A673 (cell line): ENCODE measurements around the gene FLG. TPM values are rescaled to one million over a fixed set of nuclear protein-coding genes. Genes with fewer than 3 reads are reported as not detected.
"Not testable (repeated sequence)": the region's sequence is repeated elsewhere in the genome, so short reads cannot be mapped to it uniquely, and the experiment has no call there.

Source experiments
- BruUV-seq: library from RNA; stranded (reverse); fragments of 400-500 nt; replicated peaks from 2 replicates; lab custom pipeline; 2021; lab: Mats Ljungman, UMichigan
- CTCF ChIA-PET: fragments of 300-600 bp; sonication (Branson Sonifier 250); formaldehyde crosslinking; loops from one replicate; lab custom pipeline; 2022; ENCODE audit warnings: antibody characterized with exemption; lab: Charles Lee
- POLR2A ChIA-PET: fragments of 300-600 bp; sonication (Branson Sonifier 250); formaldehyde crosslinking; loops from one replicate; lab custom pipeline; 2022; ENCODE audit warnings: antibody characterized with exemption; ENCODE audit not compliant: low non-redundant PET; lab: Charles Lee
- DNase-seq: peaks from one replicate; pipeline ENCODE4 v3.0.0-alpha.2; 2015; ENCODE audit warnings: low spot score
- H3K27ac ChIP-seq: fragments of 200-600 bp; sonication (generic); 2 replicates; pipeline ENCODE4 v1.5.1; 2016; ENCODE audit warnings: mixed run types, low read depth, mild to moderate bottlenecking, mixed read lengths, antibody characterized with exemption, low read length; ENCODE audit not compliant: poor library complexity, severe bottlenecking
- H3K27me3 ChIP-seq: fragments of 200-600 bp; sonication (generic); replicated peaks from 2 replicates; pipeline ENCODE4 v1.6.1; 2017; ENCODE audit warnings: mixed run types, low read depth, mild to moderate bottlenecking, mixed read lengths, antibody characterized with exemption, low read length; ENCODE audit not compliant: insufficient read depth, poor library complexity
- H3K36me3 ChIP-seq: fragments of 200-600 bp; sonication (generic); 2 replicates; pipeline ENCODE4 v1.6.1; 2016; ENCODE audit warnings: mixed run types, mild to moderate bottlenecking, mixed read lengths, antibody characterized with exemption, low read length; ENCODE audit not compliant: insufficient read depth, poor library complexity, severe bottlenecking
- H3K4me1 ChIP-seq: fragments of 200-600 bp; sonication (generic); 2 replicates; pipeline ENCODE4 v1.6.1; 2017; ENCODE audit warnings: mixed run types, mild to moderate bottlenecking, mixed read lengths, antibody characterized with exemption, low read length; ENCODE audit not compliant: insufficient read depth, poor library complexity, severe bottlenecking
- H3K4me3 ChIP-seq: fragments of 200-600 bp; sonication (generic); 2 replicates; pipeline ENCODE4 v1.5.1; 2016; ENCODE audit warnings: low read depth, mixed run types, mild to moderate bottlenecking, mixed read lengths, low read length; ENCODE audit not compliant: poor library complexity, severe bottlenecking
- H3K9me3 ChIP-seq: fragments of 200-600 bp; sonication (generic); 2 replicates; pipeline ENCODE4 v1.6.1; 2016; ENCODE audit warnings: mixed run types, low read depth, mild to moderate bottlenecking, mixed read lengths, antibody characterized with exemption, low read length; ENCODE audit not compliant: poor library complexity, severe bottlenecking
- CTCF ChIP-seq: fragments of 300-800, 200-600 bp; sonication (generic); conservative IDR thresholded peaks from 2 replicates; pipeline ENCODE4 v1.5.1; 2017; ENCODE audit warnings: low read depth, mild to moderate bottlenecking, antibody characterized with exemption, low read length, moderate library complexity, mixed read lengths
- EZH2 ChIP-seq: fragments of 200-600 bp; sonication (generic); IDR thresholded peaks from 2 replicates; pipeline ENCODE4 v1.6.1; 2017; ENCODE audit warnings: borderline replicate concordance, low read depth, mild to moderate bottlenecking, mixed read lengths, antibody characterized with exemption, low read length; ENCODE audit not compliant: poor library complexity, severe bottlenecking
- intact Hi-C: fragments of 100-400 bp; cut with micrococcal nuclease; formaldehyde crosslinking; loops from one replicate; pipeline ENCODE4 v1.10.0; 2022; ENCODE audit not compliant: unreplicated experiment
- total RNA-seq: library from RNA; stranded (reverse); gene quantifications from 2 replicates; pipeline ENCODE4 v1.2.3, GENCODE V29; 2021

FLG gene
- total RNA-seq, 1 experiment from 2014 or later, result not detected

GRCh38 chr1:152328801-152329391, 3.9 kb upstream of the FLG start:
- TF ChIP-seq CTCF (no peak), EZH2 (no peak)
- Histone ChIP-seq H3K4me1 (no peaks in the 10 kb centered on the region), H3K36me3 (no peaks in the 10 kb centered on the region), H3K4me3 (no peak overlapping the region), H3K27ac (no peak overlapping the region), H3K27me3 (no peaks in the 10 kb centered on the region), H3K9me3 (no peaks in the 10 kb centered on the region)
- no TSS peak for BruUV-seq
- intact Hi-C loops, result no loop called here
- POLR2A ChIA-PET, result no interaction called here
- CTCF ChIA-PET, result no interaction called here
- DNase-seq, result no peak

- intact Hi-C loops, result no loop called here
- POLR2A ChIA-PET, result no interaction called here
Measured at GRCh38 chr1:152313970-152314369, 11.1 kb downstream of the FLG start.

GRCh38 chr1:152313319-152313801, 11.7 kb downstream of the FLG start:
- intact Hi-C loops, result no loop called here
- ChIA-PET CTCF (no interaction called here), POLR2A (no interaction called here)
- no peaks in the 10 kb centered on the region for H3K9me3 ChIP-seq
- H3K27me3 ChIP-seq, result no peaks in the 10 kb centered on the region
- H3K4me3 ChIP-seq, result no peak overlapping the region
- no TSS peak for BruUV-seq
- no peaks in the 10 kb centered on the region for H3K4me1 ChIP-seq
- no peak overlapping the region for H3K27ac ChIP-seq
- no peaks in the 10 kb centered on the region for H3K36me3 ChIP-seq
- DNase-seq, result no peak
- TF ChIP-seq EZH2, result no peak
- no peak for TF ChIP-seq CTCF

More at GRCh38 chr1:152313970-152314369, 11.1 kb downstream of the FLG start:
- no peak overlapping the region for H3K27ac ChIP-seq
- CTCF ChIA-PET, result no interaction called here
- no peaks in the 10 kb centered on the region for H3K27me3 ChIP-seq
- H3K4me3 ChIP-seq, result no peak overlapping the region
- H3K4me1 ChIP-seq, result no peaks in the 10 kb centered on the region
- TF ChIP-seq EZH2 (no peak), CTCF (no peak)
- DNase-seq, result no peak
- BruUV-seq, result no TSS peak
- H3K36me3 ChIP-seq, result no peaks in the 10 kb centered on the region
- no peaks in the 10 kb centered on the region for H3K9me3 ChIP-seq

- CTCF ChIA-PET, BruUV-seq, H3K9me3 ChIP-seq, DNase-seq, intact Hi-C loops, POLR2A ChIA-PET, H3K4me3 ChIP-seq, H3K36me3 ChIP-seq, H3K4me1 ChIP-seq, H3K27ac ChIP-seq, H3K27me3 ChIP-seq: not testable (repeated sequence)
Measured at GRCh38 chr1:152312169-152312568, 12.9 kb downstream of the FLG start.
